Measurements from ENCODE around the gene ENTPD6. TPM values are rescaled to one million over a fixed set of nuclear protein-coding genes. Genes with fewer than 3 reads are reported as not detected.

Gene ENTPD6
- total RNA-seq, 1 experiment from 2014 or later: 86.6 TPM

- POLR2A ChIA-PET: no interaction called here
- CTCF ChIA-PET: interaction anchor here (0.6 kb wide), 1 partner anchor 10 kb away, joined by 3 read pairs; no protein-coding TSS in a partner anchor
- H3K9me3 Mint-ChIP-seq (ENCODE audit: unreplicated experiment): no peaks in the 10 kb centered on the region
Measured at GRCh38 chr20:25212242-25212641, 16.7 kb downstream of the ENTPD6 start.

GRCh38 chr20:25213566-25214425, 18.3 kb downstream of the ENTPD6 start:
- no peak for TF ChIP-seq CTCF (IDR thresholded peaks at IDR 0.05; ENCODE audit: insufficient read depth in 1 of 2, low read depth in 1 of 2, low read length in 1 of 2, severe bottlenecking in 1 of 2, unreplicated experiment in 1 of 2)
- Mint-ChIP-seq H3K4me1 (ENCODE audit: low read depth, unreplicated experiment) (no peaks in the 10 kb centered on the region), H3K27me3 (ENCODE audit: insufficient read depth, unreplicated experiment) (no peaks in the 10 kb centered on the region), H3K36me3 (ENCODE audit: insufficient read depth, unreplicated experiment) (peaks cover 30% of the 10 kb centered on the region), H3K4me3 (ENCODE audit: unreplicated experiment) (no peak overlapping the region), H3K27ac (ENCODE audit: unreplicated experiment) (no peak overlapping the region), H3K9me3 (ENCODE audit: unreplicated experiment) (no peaks in the 10 kb centered on the region)
- Histone ChIP-seq H3K4me3 (ENCODE audit: low read depth, low read length) (no peak overlapping the region), H3K36me3 (ENCODE audit: control insufficient read depth, insufficient read depth, low read length) (no peaks in the 10 kb centered on the region; the same call in 1 of the 2 replicates), H3K27me3 (replicated peaks; ENCODE audit: control insufficient read depth, insufficient read depth, low read length) (no peaks in the 10 kb centered on the region), H3K9me3 (no peaks in the 10 kb centered on the region), H3K4me1 (no peaks in the 10 kb centered on the region)
- POLR2A ChIA-PET: no interaction called here
- CTCF ChIA-PET: no interaction called here
- intact Hi-C loops (cut with micrococcal nuclease; ENCODE audit: unreplicated experiment): loop anchor here (2.0 kb wide), 1 partner anchor 19 kb away; the partner anchor contains the start of gene ENTPD6
- no peak for DNase-seq
- no TSS peak for BruUV-seq (replicated peaks)

More at GRCh38 chr20:25212242-25212641, 16.7 kb downstream of the ENTPD6 start:
- no peak for TF ChIP-seq CTCF (IDR thresholded peaks at IDR 0.05; ENCODE audit: insufficient read depth in 1 of 2, low read depth in 1 of 2, low read length in 1 of 2, severe bottlenecking in 1 of 2, unreplicated experiment in 1 of 2)
- no peak overlapping the region for H3K4me3 ChIP-seq (ENCODE audit: low read depth, low read length)
- H3K9me3 ChIP-seq: no peaks in the 10 kb centered on the region
- H3K27me3 ChIP-seq (replicated peaks; ENCODE audit: control insufficient read depth, insufficient read depth, low read length): no peaks in the 10 kb centered on the region
- H3K27ac Mint-ChIP-seq (ENCODE audit: unreplicated experiment): no peak overlapping the region
- H3K4me1 ChIP-seq: no peaks in the 10 kb centered on the region
- no TSS peak for BruUV-seq (replicated peaks)
- peaks cover 32% of the 10 kb centered on the region for H3K36me3 Mint-ChIP-seq (ENCODE audit: insufficient read depth, unreplicated experiment)
- no peak for DNase-seq
- no peak overlapping the region for H3K4me3 Mint-ChIP-seq (ENCODE audit: unreplicated experiment)
- no peaks in the 10 kb centered on the region for H3K27me3 Mint-ChIP-seq (ENCODE audit: insufficient read depth, unreplicated experiment)
- no peaks in the 10 kb centered on the region; the same call in 1 of the 2 replicates for H3K36me3 ChIP-seq (ENCODE audit: control insufficient read depth, insufficient read depth, low read length)
- intact Hi-C loops (cut with micrococcal nuclease; ENCODE audit: unreplicated experiment): no loop called here
- peaks cover 5% of the 10 kb centered on the region for H3K4me1 Mint-ChIP-seq (ENCODE audit: low read depth, unreplicated experiment)

GRCh38 chr20:25214426-25214790, 18.9 kb downstream of the ENTPD6 start:
- no peak for DNase-seq
- Histone ChIP-seq H3K4me3 (ENCODE audit: low read depth, low read length) (no peak overlapping the region), H3K4me1 (no peaks in the 10 kb centered on the region), H3K36me3 (ENCODE audit: control insufficient read depth, insufficient read depth, low read length) (no peaks in the 10 kb centered on the region; the same call in none of the 2 replicates), H3K27me3 (replicated peaks; ENCODE audit: control insufficient read depth, insufficient read depth, low read length) (no peaks in the 10 kb centered on the region), H3K9me3 (no peaks in the 10 kb centered on the region)
- no TSS peak for BruUV-seq (replicated peaks)
- ChIA-PET POLR2A (no interaction called here), CTCF (no interaction called here)
- TF ChIP-seq CTCF (IDR thresholded peaks at IDR 0.05; ENCODE audit: insufficient read depth in 1 of 2, low read depth in 1 of 2, low read length in 1 of 2, severe bottlenecking in 1 of 2, unreplicated experiment in 1 of 2): no peak
- Mint-ChIP-seq H3K27me3 (ENCODE audit: insufficient read depth, unreplicated experiment) (no peaks in the 10 kb centered on the region), H3K27ac (ENCODE audit: unreplicated experiment) (no peak overlapping the region), H3K36me3 (ENCODE audit: insufficient read depth, unreplicated experiment) (peaks cover 30% of the 10 kb centered on the region), H3K9me3 (ENCODE audit: unreplicated experiment) (no peaks in the 10 kb centered on the region), H3K4me1 (ENCODE audit: low read depth, unreplicated experiment) (no peaks in the 10 kb centered on the region), H3K4me3 (ENCODE audit: unreplicated experiment) (no peak overlapping the region)
- intact Hi-C loops (cut with micrococcal nuclease; ENCODE audit: unreplicated experiment): loop anchor here (2.0 kb wide), 1 partner anchor 20 kb away; the partner anchor contains the start of gene ENTPD6

All from Caco-2 (cell line).